Common myeloid progenitor, CD34-positive (primary cell): Measurements from ENCODE around the gene MEOX1.

Experiments
- CTCF ChIA-PET: fragments of 350-600 bp; sonication (Branson Sonifier 250); formaldehyde crosslinking; loops from one replicate; lab custom pipeline; 2021; ENCODE audit warnings: antibody characterized with exemption; lab: Charles Lee
- POLR2A ChIA-PET: fragments of 350-600 bp; sonication (Branson Sonifier 250); formaldehyde crosslinking; loops from one replicate; lab custom pipeline; 2021; ENCODE audit warnings: antibody characterized with exemption; lab: Charles Lee
- DNase-seq, 3 donors: peaks; one replicate each; pipeline versions ENCODE4 v3.0.0 to v3.0.0-alpha.2; 2013
- H3K27ac ChIP-seq, 2 experiments: 1 replicate in 1 of 2; 2 replicates in 1 of 2; pipeline ENCODE4 v1.7.0; 2013; ENCODE audit warnings: inconsistent platforms in 2 of 2, low read length in 2 of 2, mild to moderate bottlenecking in 2 of 2, low read depth in 1 of 2, moderate library complexity in 1 of 2; ENCODE audit not compliant: severe bottlenecking in 2 of 2, insufficient read depth in 1 of 2, poor library complexity in 1 of 2
- H3K27me3 ChIP-seq, 5 experiments: replicated peaks in 2 of 5; 1 replicate in 3 of 5; 2 replicates in 2 of 5; pipeline versions ENCODE4 v1.6.1 to v1.7.0; 2013; ENCODE audit warnings: low read length in 4 of 5, mild to moderate bottlenecking in 2 of 5, moderate library complexity in 2 of 5, inconsistent platforms in 1 of 5; ENCODE audit not compliant: insufficient read depth in 5 of 5, control insufficient read depth in 4 of 5
- H3K36me3 ChIP-seq, 4 experiments: 1 replicate in 2 of 4; 2 replicates in 2 of 4; pipeline versions ENCODE4 v1.6.1 to v1.7.0; 2013; ENCODE audit warnings: low read length in 3 of 4, control low read depth in 1 of 4, mild to moderate bottlenecking in 1 of 4; ENCODE audit not compliant: control insufficient read depth in 4 of 4, insufficient read depth in 4 of 4
- H3K4me1 ChIP-seq, 4 experiments: 1 replicate in 3 of 4; 2 replicates in 1 of 4; pipeline versions ENCODE4 v1.6.1 to v1.7.1; 2013; ENCODE audit warnings: low read length in 3 of 4, mild to moderate bottlenecking in 3 of 4, control low read depth in 1 of 4, inconsistent platforms in 1 of 4, moderate library complexity in 1 of 4; ENCODE audit not compliant: control insufficient read depth in 4 of 4, insufficient read depth in 4 of 4; ENCODE audit errors: control extremely low read depth in 1 of 4
- H3K4me3 ChIP-seq, 7 experiments: 1 replicate in 4 of 7; 2 replicates in 3 of 7; pipeline versions ENCODE4 v1.5.1 to v1.7.0; 2013; ENCODE audit warnings: mild to moderate bottlenecking in 7 of 7, low read length in 6 of 7, moderate library complexity in 6 of 7, inconsistent platforms in 2 of 7, low read depth in 2 of 7, control low read depth in 1 of 7; ENCODE audit not compliant: insufficient read depth in 4 of 7, control insufficient read depth in 1 of 7; ENCODE audit errors: extremely low read depth in 1 of 7
- H3K9me3 ChIP-seq, 5 experiments: 1 replicate in 4 of 5; 2 replicates in 1 of 5; pipeline versions ENCODE4 v1.6.1 to v1.7.1; 2013; ENCODE audit warnings: low read length in 4 of 5, mild to moderate bottlenecking in 2 of 5, inconsistent platforms in 1 of 5, low read depth in 1 of 5, moderate library complexity in 1 of 5; ENCODE audit not compliant: control insufficient read depth in 4 of 5, insufficient read depth in 2 of 5; ENCODE audit errors: control extremely low read depth in 1 of 5
- WGBS: methylation state at CpG from one replicate; pipeline ENCODE4 v1.1.5; 2013; ENCODE audit not compliant: insufficient coverage; 5-methylcytosine and 5-hydroxymethylcytosine counted together

MEOX1 gene

GRCh38 chr17:43702637-43703036 lies 40.9 kb upstream of the MEOX1 start:
- H3K27me3 ChIP-seq = peaks cover 0 to 58% (median 34%) of the 10 kb centered on the region in 5 experiments
- POLR2A ChIA-PET = interaction anchor here (1.8 kb wide), 1 partner anchor 11 kb away, joined by 4 read pairs; no protein-coding TSS in a partner anchor
- peaks cover 0 to 10% (median 0%) of the 10 kb centered on the region in 5 experiments for H3K9me3 ChIP-seq
- DNase-seq = peak; percentile 40 to 58 (median 50)
- CTCF ChIA-PET = interaction anchor here (1.0 to 13.6 kb wide), 2 partner anchors 45 to 58 kb away, joined by 4 to 555 read pairs; partner anchors contain the start of gene SOST
- 100% methylated on average over 1 of the region's 4 CpGs for WGBS
- peaks cover 7 to 20% (median 16%) of the 10 kb centered on the region in 4 experiments for H3K4me1 ChIP-seq
- H3K4me3 ChIP-seq = no peak overlapping the region
- no peak overlapping the region for H3K27ac ChIP-seq
- no peaks in the 10 kb centered on the region for H3K36me3 ChIP-seq

GRCh38 chr17:43701318-43701743 lies 39.6 kb upstream of the MEOX1 start:
- H3K9me3 ChIP-seq = peaks cover 0 to 10% (median 0%) of the 10 kb centered on the region in 5 experiments
- ChIA-PET POLR2A (interaction anchor here (0.6 to 1.8 kb wide), 5 partner anchors 8 to 141 kb away, joined by 3 to 6 read pairs (median 3); no protein-coding TSS in a partner anchor), CTCF (interaction anchor here (0.5 to 13.6 kb wide), 7 partner anchors 13 to 1905 kb away, joined by 3 to 555 read pairs (median 3); partner anchors contain the start of gene SOST)
- 0% methylated on average over 12 of the region's 16 CpGs for WGBS
- H3K27me3 ChIP-seq = peaks cover 0 to 57% (median 38%) of the 10 kb centered on the region in 5 experiments
- H3K27ac ChIP-seq = no peak overlapping the region
- peaks cover 7 to 20% (median 16%) of the 10 kb centered on the region in 4 experiments for H3K4me1 ChIP-seq
- H3K36me3 ChIP-seq = no peaks in the 10 kb centered on the region
- H3K4me3 ChIP-seq = peak overlapping the region in 2 of 7 experiments; percentile 23 to 42
- peak; percentile 77 to 96 (median 95) for DNase-seq

- H3K36me3 ChIP-seq = no peaks in the 10 kb centered on the region
- DNase-seq = no peak
- peaks cover 0 to 48% (median 38%) of the 10 kb centered on the region in 5 experiments for H3K27me3 ChIP-seq
- POLR2A ChIA-PET = no interaction called here
- peaks cover 0 to 10% (median 0%) of the 10 kb centered on the region in 5 experiments for H3K9me3 ChIP-seq
- H3K4me1 ChIP-seq = peaks cover 7 to 29% (median 16%) of the 10 kb centered on the region in 4 experiments
- WGBS = 100% methylated on average over 2 of the region's 3 CpGs
- no peak overlapping the region for H3K27ac ChIP-seq
- CTCF ChIA-PET = interaction anchor here (0.6 to 13.6 kb wide), 4 partner anchors 10 to 86 kb away, joined by 3 to 555 read pairs (median 4); partner anchors contain the start of gene SOST
- H3K4me3 ChIP-seq = no peak overlapping the region
Observed at GRCh38 chr17:43699438-43699756, 37.7 kb upstream of the MEOX1 start.

DNA sequence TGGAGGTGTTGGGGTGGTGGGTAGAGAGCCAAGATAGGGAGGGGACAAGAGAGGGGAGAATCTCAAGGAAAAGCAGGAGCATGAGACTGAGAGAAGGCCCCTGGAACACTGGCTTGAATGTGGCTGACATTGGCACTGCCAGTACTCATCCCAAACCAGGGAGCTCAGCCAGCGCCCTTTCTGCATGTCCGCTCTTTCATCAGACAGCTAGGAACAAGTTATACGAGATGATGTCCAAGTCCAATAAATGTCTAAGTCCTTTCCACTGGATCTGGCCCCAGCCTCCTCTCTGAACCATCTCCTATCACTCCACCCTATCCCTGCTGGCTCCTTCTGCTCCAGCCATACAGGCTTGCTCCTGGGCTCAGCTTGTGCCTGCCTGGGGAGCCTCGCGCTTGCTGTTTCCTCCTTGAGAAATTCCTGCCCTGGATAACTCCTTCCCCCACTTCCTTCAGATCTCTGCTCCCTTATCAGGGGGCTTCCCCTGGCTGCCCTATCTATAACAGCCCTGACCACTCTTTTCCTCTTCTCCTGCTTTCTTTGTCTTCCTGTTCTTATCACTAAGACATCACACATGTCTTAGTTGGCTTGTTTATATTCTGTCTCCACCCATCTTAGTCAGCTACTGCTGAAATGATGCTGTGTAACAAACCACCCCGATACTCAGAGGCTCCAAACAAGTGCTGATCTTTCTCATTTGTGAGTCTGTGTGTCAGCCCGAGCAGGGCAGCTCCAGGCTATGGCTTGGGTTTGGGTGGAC lies 37.1 kb upstream of the MEOX1 start:
- WGBS = 68% methylated on average over 7 of the region's 7 CpGs
- ChIA-PET CTCF (interaction anchor here (0.9 to 13.6 kb wide), 7 partner anchors 11 to 142 kb away, joined by 3 to 555 read pairs (median 3); partner anchors contain the start of gene SOST), POLR2A (no interaction called here)
- Histone ChIP-seq H3K4me1 (peaks cover 7 to 29% (median 16%) of the 10 kb centered on the region in 4 experiments), H3K4me3 (no peak overlapping the region), H3K9me3 (peaks cover 0 to 10% (median 0%) of the 10 kb centered on the region in 5 experiments), H3K36me3 (no peaks in the 10 kb centered on the region), H3K27me3 (peaks cover 0 to 43% (median 34%) of the 10 kb centered on the region in 5 experiments), H3K27ac (no peak overlapping the region)
- no peak for DNase-seq

GRCh38 chr17:43697937-43698336 lies 36.2 kb upstream of the MEOX1 start:
- H3K4me1 ChIP-seq = peaks cover 7 to 29% (median 16%) of the 10 kb centered on the region in 4 experiments
- H3K4me3 ChIP-seq = no peak overlapping the region
- WGBS = 97% methylated on average over 10 of the region's 10 CpGs
- no peak overlapping the region for H3K27ac ChIP-seq
- POLR2A ChIA-PET = interaction anchor here (0.5 kb wide), 1 partner anchor 163 kb away, joined by 3 read pairs; no protein-coding TSS in a partner anchor
- DNase-seq = no peak
- peaks cover 0 to 34% (median 25%) of the 10 kb centered on the region in 5 experiments for H3K27me3 ChIP-seq
- peaks cover 0 to 9% (median 0%) of the 10 kb centered on the region in 5 experiments for H3K9me3 ChIP-seq
- CTCF ChIA-PET = interaction anchor here (0.9 to 13.6 kb wide), 9 partner anchors 9 to 143 kb away, joined by 3 to 555 read pairs (median 3); partner anchors contain the start of gene SOST
- H3K36me3 ChIP-seq = no peaks in the 10 kb centered on the region

GRCh38 chr17:43696891-43697290 lies 35.2 kb upstream of the MEOX1 start:
- Histone ChIP-seq H3K36me3 (no peaks in the 10 kb centered on the region), H3K27me3 (peaks cover 0 to 30% (median 21%) of the 10 kb centered on the region in 5 experiments), H3K4me1 (peaks cover 7 to 23% (median 12%) of the 10 kb centered on the region in 4 experiments), H3K27ac (no peak overlapping the region), H3K9me3 (peaks cover 0 to 5% (median 0%) of the 10 kb centered on the region in 5 experiments), H3K4me3 (no peak overlapping the region)
- no peak for DNase-seq
- ChIA-PET POLR2A (no interaction called here), CTCF (interaction anchor here (0.9 to 13.6 kb wide), 6 partner anchors 10 to 171 kb away, joined by 4 to 555 read pairs (median 22); partner anchors contain the start of genes DUSP3 and SOST)
- WGBS = 89% methylated on average over 2 of the region's 2 CpGs
